Esophagus muscularis mucosa (tissue), 4 donors: Measurements from ENCODE around the gene CST7. TPM values are rescaled to one million over a fixed set of nuclear protein-coding genes. Genes with fewer than 3 reads are reported as not detected.

ENCODE experiments used
- DNase-seq: peaks from one replicate; pipeline ENCODE4 v3.0.0-alpha.2; 2017; ENCODE audit errors: extremely low spot score
- H3K27ac ChIP-seq, 4 donors: fragments of 200-600 bp; sonication (generic); replicated peaks in 1 of 4; 1 replicate in 3 of 4; 2 replicates in 1 of 4; pipeline ENCODE4 v1.5.1; 2016 to 2019; ENCODE audit warnings: mild to moderate bottlenecking in 1 of 4
- H3K27me3 ChIP-seq, 4 donors: fragments of 200-600 bp; sonication (generic); one replicate each; pipeline versions ENCODE4 v1.5.1 to v1.6.0; 2016 to 2019
- H3K36me3 ChIP-seq, 4 donors: fragments of 200-600 bp; sonication (generic); one replicate each; pipeline ENCODE4 v1.5.1; 2016 to 2019
- H3K4me1 ChIP-seq, 4 donors: fragments of 200-600 bp; sonication (generic); one replicate each; pipeline ENCODE4 v1.5.1; 2016 to 2019
- H3K4me3 ChIP-seq, 4 donors: fragments of 200-600 bp; sonication (generic); 1 replicate in 2 of 4; 2 replicates in 2 of 4; pipeline ENCODE4 v1.5.1; 2016 to 2019; ENCODE audit warnings: mild to moderate bottlenecking in 4 of 4, moderate library complexity in 1 of 4
- H3K9me3 ChIP-seq, 4 donors: fragments of 200-600 bp; sonication (generic); 1 replicate in 3 of 4; 2 replicates in 1 of 4; pipeline ENCODE4 v1.5.1; 2016 to 2019
- CTCF ChIP-seq, 3 experiments: fragments of 200-600 bp in 2 of 3; fragments of 450-650 bp in 1 of 3; sonication (generic) in 2 of 3; IDR thresholded peaks; one replicate each; pipeline ENCODE4 v1.5.1; 2017 to 2019; ENCODE audit warnings: antibody characterized with exemption in 3 of 3, mild to moderate bottlenecking in 2 of 3, moderate library complexity in 1 of 3
- EP300 ChIP-seq: sonication (generic); formaldehyde crosslinking; IDR thresholded peaks from one replicate; pipeline ENCODE4 v1.6.1; 2017; ENCODE audit warnings: antibody characterized with exemption
- POLR2A ChIP-seq: fragments of 450-650 bp; IDR thresholded peaks from one replicate; pipeline ENCODE4 v1.6.1; 2017; ENCODE audit warnings: antibody characterized with exemption, moderate library complexity, mild to moderate bottlenecking, low read depth
- POLR2AphosphoS5 ChIP-seq, 2 donors: sonication (generic); formaldehyde crosslinking; IDR thresholded peaks; one replicate each; pipeline ENCODE4 v1.6.1; 2017; ENCODE audit warnings: antibody characterized with exemption in 2 of 2
- WGBS: methylation state at CpG from one replicate; pipeline ENCODE4 v1.1.5; 2018; 5-methylcytosine and 5-hydroxymethylcytosine counted together
- intact Hi-C: fragments of 100-400 bp; cut with DNase I; formaldehyde crosslinking; loops from one replicate; pipeline ENCODE4 v1.15.1; 2023
- total RNA-seq, 4 donors: library from RNA; depleted of rRNA; stranded (reverse); fragments of >200 nt; gene quantifications; one replicate each; pipeline versions ENCODE4 v1.1.0 to v1.2.1, GENCODE V29; 2016

CST7 gene
- total RNA-seq, 4 donors from 2014 or later = 1.2 to 13.8 (median 1.5) TPM; not detected in 1

- TF ChIP-seq POLR2AphosphoS5 (IDR thresholded peaks at IDR 0.05) (no peak), CTCF (IDR thresholded peaks at IDR 0.05) (no peak), EP300 (no peak), POLR2A (no peak)
- peaks cover 0 to 39% (median 34%) of the 10 kb centered on the region in 4 donors for H3K36me3 ChIP-seq
- 77% methylated on average over 2 of the region's 2 CpGs for WGBS
- H3K4me3 ChIP-seq = no peak overlapping the region
- no peak for DNase-seq
- no peaks in the 10 kb centered on the region for H3K4me1 ChIP-seq
- no peaks in the 10 kb centered on the region for H3K9me3 ChIP-seq
- intact Hi-C loops = no loop called here
- peaks cover 0 to 23% (median 0%) of the 10 kb centered on the region in 4 donors for H3K27me3 ChIP-seq
- no peak overlapping the region for H3K27ac ChIP-seq
Measured at GRCh38 chr20:24954566-24954965, 5.5 kb downstream of the CST7 start.

GRCh38 chr20:24955045-24955444 lies 6.0 kb downstream of the CST7 start:
- intact Hi-C loops = no loop called here
- 71% methylated on average over 3 of the region's 3 CpGs for whole genome bisulfite sequencing

GRCh38 chr20:24956001-24956841 lies 7.2 kb downstream of the CST7 start:
- intact Hi-C loops = no loop called here
- Histone ChIP-seq H3K36me3 (peaks cover 11 to 56% (median 51%) of the 10 kb centered on the region in 4 donors), H3K27ac (no peak overlapping the region), H3K4me1 (no peaks in the 10 kb centered on the region), H3K27me3 (peaks cover 0 to 7% (median 0%) of the 10 kb centered on the region in 4 donors), H3K9me3 (no peaks in the 10 kb centered on the region), H3K4me3 (no peak overlapping the region)
- no peak for TF ChIP-seq EP300
- TF ChIP-seq POLR2A = no peak
- no peak for TF ChIP-seq CTCF (IDR thresholded peaks at IDR 0.05)
- no peak for TF ChIP-seq POLR2AphosphoS5 (IDR thresholded peaks at IDR 0.05)
- WGBS = 86% methylated on average over 12 of the region's 22 CpGs
- no peak for DNase-seq

More at GRCh38 chr20:24955045-24955444, 6.0 kb downstream of the CST7 start:
- Histone ChIP-seq H3K27me3 (peaks cover 0 to 18% (median 0%) of the 10 kb centered on the region in 4 donors), H3K4me1 (no peaks in the 10 kb centered on the region), H3K4me3 (no peak overlapping the region), H3K9me3 (no peaks in the 10 kb centered on the region), H3K36me3 (peaks cover 5 to 44% (median 39%) of the 10 kb centered on the region in 4 donors), H3K27ac (no peak overlapping the region)
- TF ChIP-seq POLR2AphosphoS5 (IDR thresholded peaks at IDR 0.05) (no peak), EP300 (no peak), POLR2A (no peak), CTCF (IDR thresholded peaks at IDR 0.05) (no peak)
- no peak for DNase-seq

GRCh38 chr20:24957326-24958016 lies 8.4 kb downstream of the CST7 start:
- Histone ChIP-seq H3K4me1 (no peaks in the 10 kb centered on the region), H3K27me3 (no peaks in the 10 kb centered on the region), H3K9me3 (no peaks in the 10 kb centered on the region), H3K4me3 (no peak overlapping the region), H3K36me3 (peaks cover 14 to 68% (median 63%) of the 10 kb centered on the region in 4 donors), H3K27ac (no peak overlapping the region)
- no peak for DNase-seq
- WGBS = 95% methylated on average over 17 of the region's 18 CpGs
- intact Hi-C loops = no loop called here
- TF ChIP-seq POLR2A (no peak), EP300 (no peak), POLR2AphosphoS5 (IDR thresholded peaks at IDR 0.05) (no peak), CTCF (IDR thresholded peaks at IDR 0.05) (no peak)
